ENCODE results near the gene PPP4R1.
"Not testable (repeated sequence)": the region's sequence is repeated elsewhere in the genome, so short reads cannot be mapped to it uniquely, and the experiment has no call there.

The PPP4R1 gene

DNA sequence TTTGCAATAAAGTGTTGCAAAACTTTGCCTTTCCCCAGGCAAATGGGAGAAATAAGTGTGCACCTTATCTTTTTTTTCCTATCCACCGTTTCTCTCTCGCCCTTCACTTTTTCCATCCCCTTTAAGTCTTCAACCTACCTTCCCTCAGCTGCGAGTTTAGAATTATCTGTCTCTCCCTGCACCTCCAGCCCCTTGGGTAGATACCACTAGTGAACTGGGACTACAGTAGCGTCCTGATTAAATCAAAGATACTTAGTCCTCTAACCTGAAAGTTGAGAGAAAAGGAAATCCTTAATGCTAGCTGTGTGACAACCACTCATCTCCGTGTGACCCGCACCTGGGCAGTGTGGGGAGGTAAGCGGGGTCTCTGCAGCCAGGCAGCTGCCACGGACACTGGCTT is 16.1 kb upstream of the PPP4R1 start:
- no peak for DNase-seq (ENCODE audit: low read depth)

DNA sequence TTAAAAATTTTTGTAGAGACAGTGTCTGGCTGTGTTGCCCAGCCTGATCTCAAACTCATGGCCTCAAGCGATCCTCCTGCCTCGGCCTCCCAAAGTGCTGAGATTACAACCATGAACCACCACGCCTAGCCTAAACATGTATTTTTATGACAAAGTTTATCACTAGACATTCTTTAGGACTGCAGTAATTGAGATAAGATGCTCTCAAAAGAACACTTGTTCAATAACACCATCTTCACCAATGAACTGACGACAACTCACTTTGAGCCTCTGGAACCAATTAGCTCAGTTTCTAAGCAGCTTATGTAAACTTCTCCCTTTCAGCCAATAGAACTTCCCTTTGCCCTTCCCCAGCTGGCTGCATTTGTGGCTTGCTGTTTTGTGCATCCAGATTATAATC is 15.3 kb upstream of the PPP4R1 start:
- no peak for DNase-seq (ENCODE audit: low read depth)

DNA sequence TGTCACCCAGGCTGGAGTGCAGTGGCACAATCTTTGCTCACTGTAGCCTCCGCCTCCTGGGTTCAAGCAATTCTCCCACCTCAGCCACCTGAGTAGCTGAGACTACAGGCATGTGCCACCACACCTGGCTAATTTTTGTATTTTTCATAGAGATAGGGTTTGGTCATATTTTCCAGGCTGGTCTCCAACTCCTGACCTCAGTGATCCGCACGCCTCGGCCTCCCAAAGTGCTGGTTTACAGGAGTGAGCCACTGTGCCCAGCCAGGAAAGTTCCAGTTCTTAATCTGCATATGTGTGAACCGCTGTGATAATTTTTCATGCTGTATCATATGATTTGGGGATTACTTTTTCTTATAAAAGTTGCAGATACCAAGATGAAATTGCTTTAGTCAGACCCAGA is 14.6 kb upstream of the PPP4R1 start:
- DNase-seq (ENCODE audit: low read depth): no peak

DNA sequence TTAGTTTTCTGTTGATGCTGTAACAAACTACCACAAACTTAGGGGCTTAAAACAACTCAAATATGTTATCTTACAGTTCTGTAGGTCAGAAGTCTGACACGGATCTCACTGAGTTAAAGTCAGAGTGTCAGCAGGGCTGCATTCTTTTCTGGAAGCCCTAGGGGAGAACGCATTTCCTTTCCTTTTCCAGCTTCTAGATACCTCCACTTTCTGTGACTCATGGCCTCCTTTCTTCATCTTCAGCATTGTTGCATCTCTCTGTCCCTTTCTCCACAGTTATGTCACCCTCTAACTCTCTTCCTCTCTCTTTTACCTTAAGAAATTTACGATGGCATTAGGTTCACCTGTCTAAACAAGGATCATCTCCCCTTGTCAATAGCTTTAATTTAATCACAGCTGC is 13.3 kb upstream of the PPP4R1 start:
- no peak for DNase-seq (ENCODE audit: low read depth)

DNA sequence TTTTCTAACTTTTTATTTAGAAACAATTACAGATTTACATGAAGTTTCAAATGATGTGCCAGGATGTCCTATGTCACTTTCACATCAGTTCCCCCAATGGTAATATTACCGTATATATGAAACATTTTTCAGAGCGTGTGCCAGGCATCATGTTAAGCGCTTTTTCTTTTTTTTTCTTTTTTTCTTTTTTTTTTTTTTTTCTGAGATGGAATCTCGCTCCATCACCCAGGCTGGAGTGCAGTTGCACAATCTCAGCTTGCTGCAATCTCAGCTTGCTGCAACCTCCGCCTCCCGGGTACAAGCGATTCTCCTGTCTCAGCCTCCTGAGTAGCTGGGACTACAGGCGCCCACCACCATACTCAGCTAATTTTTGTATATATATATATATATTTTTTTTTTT is 5.6 kb upstream of the PPP4R1 start:
- DNase-seq (ENCODE audit: low read depth): no peak

DNA sequence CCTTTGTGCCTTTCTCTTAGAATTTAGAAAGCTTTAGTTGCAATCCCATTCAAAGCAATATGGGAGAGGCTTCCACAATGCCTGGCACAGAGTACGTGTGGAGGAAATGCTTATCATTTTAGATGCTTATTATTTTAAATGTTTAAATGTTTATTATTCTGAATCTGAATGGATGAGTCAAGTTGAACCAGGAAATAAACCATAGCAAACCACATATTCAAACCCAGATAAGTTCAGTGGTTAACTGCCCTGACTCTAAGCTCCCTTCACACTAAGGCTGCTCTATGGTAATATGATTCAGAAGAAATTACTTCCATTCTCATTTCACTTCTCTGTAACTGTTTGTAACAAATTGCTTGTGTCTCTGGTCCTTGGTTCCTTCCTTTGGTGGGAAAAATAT is 5.2 kb upstream of the PPP4R1 start:
- no peak for DNase-seq (ENCODE audit: low read depth)

DNA sequence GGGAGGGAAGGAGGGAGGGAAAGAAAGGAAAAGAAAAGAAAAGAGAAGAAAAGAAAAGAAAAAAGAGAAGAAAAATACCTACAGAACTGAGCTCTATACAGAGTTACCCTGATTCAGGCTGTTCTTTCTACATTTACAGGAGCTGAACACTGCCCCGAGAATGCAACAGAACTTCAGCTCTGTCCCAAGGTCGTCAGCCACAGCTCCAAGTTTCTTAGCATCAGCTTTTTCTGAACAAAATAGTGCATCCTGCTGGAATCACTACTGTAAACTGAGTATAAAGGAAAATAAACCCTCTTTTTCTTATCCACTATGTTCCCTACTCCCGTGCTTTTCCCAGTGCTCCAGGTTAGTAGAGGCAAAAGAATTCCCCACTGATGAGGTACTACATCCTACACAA is 4.7 kb upstream of the PPP4R1 start:
- DNase-seq (ENCODE audit: low read depth): no peak

DNA sequence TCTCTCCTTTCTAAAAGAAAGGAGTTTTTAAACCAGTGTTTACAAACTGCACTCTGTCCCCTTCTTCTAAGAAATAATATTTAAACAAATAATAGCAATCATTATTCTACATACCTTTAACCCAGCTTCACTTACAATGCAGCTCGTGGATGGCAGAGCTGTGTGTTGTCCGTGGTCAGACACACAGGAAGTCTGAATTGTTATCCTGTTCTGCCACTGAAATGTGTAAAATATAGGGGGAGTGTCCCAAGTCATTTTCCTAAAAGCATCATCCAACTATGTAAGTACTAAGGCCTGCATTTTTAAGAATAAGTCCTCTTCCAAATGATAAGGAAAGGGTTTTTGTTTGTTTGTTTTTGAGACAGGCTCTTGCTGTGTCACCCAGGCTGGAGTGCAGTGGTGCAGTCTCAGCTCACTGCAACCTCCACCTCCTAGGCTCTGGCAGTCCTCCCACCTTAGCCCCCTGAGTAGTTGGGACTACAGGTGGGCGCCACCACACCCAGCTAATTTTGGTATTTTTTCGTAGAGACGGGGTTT is 2.7 kb upstream of the PPP4R1 start:
- DNase-seq (ENCODE audit: low read depth): no peak

DNA sequence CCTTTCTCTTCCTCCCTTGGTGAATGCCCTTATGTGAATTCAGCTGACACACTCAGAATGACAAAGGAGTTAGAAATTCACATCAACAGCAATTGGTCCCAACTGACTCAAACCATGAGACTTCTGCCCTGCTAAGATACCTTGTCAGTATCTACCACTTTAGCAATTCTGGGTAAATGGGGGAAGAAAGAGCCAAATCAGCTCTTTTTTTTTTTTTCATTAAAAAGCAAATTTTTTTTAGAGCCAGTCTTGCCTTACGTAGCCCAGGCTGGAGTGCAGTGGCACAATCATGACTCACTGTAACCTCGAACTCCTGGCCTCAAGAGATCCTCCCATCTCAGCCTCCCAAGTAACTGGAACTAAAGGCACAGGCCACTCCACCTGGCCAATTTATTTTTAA is 1.7 kb upstream of the PPP4R1 start:
- DNase-seq (ENCODE audit: low read depth): no peak

DNA sequence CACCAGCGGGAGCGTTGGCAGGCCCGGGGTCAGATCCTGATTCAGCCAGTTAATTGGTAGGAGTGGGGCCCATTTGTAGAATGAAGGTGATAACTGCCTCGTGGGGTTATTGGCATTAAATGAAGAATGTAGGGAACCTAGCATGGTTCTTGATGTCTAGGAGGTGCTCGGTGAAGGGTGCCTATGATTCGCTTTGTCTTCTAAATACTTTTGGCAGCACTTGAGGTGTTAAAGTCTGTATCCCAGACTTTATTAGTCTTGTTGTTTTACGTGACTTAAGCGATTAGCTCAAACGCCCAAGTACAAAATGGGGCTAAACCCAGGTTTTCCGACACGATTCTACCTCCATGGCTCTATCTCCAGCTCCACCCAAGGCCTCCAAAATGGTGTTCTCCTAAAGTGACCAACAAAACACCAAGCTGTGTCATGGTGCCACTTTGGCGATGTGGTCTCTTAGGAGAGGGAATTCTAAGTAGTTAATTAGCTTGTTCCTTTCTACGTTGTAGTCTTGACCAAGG is 980 bp upstream of the PPP4R1 start:
- no peak for DNase-seq (ENCODE audit: low read depth)

DNA sequence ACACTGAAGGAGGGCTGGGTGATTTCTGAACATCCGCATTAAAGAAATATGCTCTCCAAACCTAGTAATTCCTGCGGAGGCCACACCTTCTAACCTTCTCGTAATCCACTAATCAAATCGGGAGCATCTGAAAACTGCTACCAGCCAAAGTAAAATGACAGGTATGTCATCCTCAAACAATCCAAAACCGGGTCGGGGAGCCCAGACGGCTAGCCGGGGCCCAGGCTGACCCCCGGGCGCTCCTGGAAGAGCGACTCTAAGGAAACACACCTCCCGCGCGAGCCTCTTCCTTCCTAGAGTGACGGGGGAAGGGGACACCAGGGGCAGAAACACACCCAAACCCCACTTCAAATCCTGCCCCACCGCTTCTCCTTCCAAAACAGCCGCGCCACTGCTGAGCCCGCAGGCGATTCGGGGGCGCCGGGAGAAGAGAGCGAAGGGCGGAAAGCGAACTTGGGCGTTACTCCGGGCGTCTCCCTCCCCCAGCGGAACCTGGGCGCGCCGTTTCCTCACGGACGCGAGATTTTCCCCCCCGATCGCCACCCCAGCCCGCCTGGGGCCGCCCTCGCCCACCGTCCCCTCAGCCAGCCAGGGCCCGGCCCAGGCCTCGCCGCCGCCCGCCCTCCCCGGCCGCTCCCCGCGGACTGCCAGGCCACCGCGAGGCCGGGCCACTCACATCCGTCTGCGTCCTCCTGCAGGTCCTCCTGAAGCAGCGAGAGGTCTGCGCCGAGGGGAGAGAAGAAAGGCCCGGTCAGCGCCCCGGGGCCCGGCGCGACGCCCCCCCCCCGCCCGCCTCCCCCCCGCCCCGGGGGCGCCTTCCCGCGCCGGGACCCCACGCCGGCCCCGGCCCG is 584 bp downstream of the PPP4R1 start:
- DNase-seq (ENCODE audit: low read depth): no peak

DNA sequence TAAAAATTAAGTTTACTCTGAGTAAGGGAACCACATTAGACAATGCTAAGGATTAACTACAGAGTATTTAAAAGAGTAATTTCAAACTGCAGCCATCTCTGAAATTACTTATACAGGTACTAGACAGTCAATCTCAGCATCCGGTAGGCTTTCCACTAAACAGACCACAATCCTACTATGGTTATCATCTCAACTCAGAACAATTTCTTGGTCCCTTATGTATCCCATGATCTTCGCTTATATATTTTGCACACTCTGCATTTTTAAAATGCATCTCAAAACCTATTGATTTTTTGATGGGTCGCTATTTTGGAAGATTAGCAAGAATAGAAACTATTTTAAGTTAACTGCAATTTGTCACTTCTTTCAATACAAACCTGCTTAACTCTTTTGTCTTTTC is 1.4 kb downstream of the PPP4R1 start:
- DNase-seq (ENCODE audit: low read depth): no peak

DNA sequence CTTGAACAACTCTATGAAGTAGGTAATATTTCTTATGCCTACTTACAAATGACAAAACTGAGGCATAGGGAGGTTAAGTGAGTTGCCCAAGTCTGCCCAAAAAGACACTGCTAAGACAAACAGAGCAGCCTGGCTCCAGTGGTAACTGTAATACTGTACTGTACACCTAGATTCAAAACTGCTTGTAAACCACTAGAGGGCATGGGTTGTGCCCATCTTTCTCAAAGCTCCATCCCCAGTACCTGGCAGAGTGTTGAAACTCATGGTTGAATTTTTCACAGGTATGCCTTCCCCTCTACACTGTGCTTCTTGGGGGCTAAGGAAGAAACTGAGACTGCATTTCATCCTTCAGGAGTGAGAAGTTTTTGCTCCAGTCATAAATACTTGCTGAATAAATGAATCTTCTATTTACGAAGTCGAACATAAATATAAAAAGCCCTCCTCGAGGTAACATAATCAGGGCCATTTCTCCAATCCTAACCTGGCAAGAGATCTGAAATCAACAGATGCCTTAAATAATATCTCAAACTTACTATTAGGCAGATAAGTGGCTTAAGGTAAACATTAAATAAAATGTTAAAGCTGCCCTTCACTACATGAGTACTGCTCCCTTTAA is 2.0 kb downstream of the PPP4R1 start:
- DNase-seq (ENCODE audit: low read depth): no peak

DNA sequence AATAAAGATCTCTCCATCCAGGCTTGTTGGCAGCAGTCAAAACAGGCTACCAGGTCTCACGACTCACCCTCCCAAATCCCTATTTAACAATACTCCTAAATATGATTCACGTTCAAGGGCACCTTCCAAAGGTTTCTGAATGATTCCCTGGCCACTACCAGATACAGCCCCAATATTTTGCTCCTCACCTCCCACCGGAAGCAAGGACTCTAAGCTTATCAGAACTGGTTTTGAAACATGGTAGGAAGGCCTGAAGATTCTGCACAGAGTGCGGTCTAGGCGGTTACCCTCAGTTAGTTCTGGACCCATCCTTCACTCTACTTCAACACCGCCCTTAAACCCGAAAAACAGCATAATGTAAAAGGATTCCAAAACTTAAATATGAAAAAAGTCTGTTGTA is 5.2 kb downstream of the PPP4R1 start:
- DNase-seq (ENCODE audit: low read depth): no peak

DNA sequence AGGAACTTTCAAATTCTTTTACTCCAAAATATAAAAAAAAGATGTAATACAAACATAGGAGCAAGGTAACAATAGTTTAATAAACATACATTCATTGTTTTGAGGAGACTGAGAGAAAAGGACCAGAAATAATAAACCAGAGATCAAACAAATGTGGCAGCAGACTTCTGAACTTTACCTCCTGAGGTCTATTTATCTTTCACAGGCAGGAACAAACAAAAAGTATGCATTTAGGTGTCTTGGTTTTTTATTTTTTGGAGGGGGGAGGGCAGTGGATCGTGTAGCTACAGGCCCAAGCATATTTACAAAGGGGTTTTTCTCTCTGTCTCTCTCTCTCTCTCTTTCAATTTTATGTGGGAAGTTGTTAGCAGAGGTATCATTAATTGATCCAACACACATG is 5.6 kb downstream of the PPP4R1 start:
- DNase-seq (ENCODE audit: low read depth): no peak

DNA sequence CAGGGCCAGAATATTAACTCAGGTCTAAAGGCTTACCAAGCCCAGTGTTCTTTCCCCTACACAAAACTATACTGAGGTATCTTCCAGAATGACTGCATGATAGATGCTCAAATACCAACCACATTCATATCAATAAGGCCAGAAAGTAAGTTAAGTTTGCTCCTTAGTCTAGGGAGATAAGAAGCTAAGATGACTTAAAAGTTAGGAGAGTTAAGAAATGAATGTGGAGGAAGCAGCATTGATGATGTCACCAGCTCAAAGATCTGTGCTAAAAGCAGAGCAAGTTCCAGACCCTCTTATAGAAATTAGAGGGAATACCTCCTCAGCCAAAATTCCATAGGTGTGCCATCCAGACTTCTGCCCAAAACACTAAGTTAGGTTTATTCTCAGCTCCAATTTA is 6.1 kb downstream of the PPP4R1 start:
- DNase-seq (ENCODE audit: low read depth): no peak

DNA sequence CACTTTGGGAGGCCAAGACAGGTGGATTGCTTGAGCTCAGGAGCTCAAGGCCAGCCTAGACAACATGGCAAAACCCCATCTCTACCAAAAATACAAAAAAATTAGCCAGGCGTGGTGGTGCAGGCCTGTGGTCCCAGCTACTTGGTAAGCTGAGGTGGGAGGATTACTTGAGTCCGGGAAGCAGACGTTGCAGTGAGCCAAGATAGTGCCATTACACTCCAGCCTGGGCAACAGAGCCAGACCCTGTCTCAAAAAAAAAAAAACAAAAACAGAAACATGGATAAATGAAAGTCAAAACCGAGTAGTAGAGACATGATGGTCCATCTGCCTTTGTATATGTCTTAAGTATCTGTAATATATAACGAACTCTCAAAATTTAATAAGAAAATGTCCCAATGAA is 7.2 kb downstream of the PPP4R1 start:
- DNase-seq (ENCODE audit: low read depth): not testable (repeated sequence)

DNA sequence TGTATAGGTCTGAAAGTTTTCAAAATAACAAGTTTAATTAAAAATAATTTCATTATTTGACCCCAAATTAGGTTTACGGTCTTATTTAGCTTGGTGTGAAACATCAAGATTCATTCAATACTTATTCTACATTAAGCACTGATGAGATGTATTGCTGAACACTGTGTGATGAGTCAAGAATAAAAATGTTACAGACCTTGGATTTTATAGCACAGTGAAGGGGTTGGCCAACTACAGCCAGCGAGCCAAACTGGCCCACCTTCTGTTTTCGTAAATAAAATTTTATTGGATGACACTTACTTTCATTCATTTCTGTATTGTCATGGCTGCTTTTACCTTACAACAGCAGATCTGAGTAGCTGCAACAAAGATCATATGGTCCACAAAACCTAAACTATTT is 8.3 kb downstream of the PPP4R1 start:
- DNase-seq (ENCODE audit: low read depth): no peak

DNA sequence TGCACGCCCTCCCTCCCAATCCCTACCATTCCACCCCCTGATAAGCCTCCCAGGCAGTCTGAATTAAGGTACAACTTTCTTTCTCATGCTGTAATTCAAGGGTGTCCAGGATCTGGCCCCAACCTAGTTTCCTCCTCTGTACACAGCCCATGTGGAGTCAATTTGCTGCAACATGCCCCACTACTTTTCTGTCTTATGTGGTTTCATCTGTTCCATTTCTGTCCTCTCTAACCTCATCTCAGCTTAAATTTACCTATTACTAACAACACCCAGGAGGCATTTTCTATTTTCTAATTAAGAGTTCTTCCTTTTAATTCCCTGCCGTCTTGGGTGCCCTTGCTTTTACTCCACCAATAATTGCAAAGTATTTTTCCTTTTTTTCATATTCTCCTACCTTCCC is 10.0 kb downstream of the PPP4R1 start:
- no peak for DNase-seq (ENCODE audit: low read depth)

DNA sequence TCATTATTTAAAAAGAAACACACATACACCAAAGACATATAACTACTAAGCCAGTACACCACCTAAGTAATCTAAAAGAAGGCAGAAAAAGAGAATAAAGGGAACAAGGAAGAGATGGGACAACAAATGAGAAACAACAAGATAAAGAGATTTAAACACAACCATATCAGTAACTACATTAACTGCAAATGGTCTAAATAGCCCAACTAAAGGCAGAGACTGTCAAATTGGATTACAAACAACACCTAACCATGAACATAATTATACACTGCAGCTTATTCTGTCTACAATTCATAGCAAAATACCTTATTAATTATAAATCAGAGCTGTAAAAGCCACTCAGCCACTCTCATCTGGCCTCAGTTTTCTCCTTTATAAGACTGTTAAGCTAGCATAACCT is 15.0 kb downstream of the PPP4R1 start:
- DNase-seq (ENCODE audit: low read depth): no peak

DNA sequence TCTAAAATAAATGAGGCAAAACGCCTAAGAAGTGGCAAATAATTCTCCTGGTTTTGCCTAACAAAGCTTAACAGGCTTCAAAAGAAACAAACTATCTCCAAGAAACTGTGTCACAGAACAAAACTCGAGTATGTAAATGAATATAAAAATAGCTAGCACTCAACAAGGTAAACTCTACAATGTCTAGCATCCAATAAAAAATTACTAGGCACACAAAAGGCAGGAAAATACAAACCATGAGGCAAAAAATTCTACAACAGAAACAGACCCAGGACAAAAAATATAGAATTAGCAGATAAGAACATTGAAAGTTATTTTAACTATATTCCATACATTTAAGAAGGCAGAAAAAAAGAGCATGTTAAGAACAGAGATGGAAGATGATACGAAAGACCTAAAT is 16.8 kb downstream of the PPP4R1 start:
- no peak for DNase-seq (ENCODE audit: low read depth)

DNA sequence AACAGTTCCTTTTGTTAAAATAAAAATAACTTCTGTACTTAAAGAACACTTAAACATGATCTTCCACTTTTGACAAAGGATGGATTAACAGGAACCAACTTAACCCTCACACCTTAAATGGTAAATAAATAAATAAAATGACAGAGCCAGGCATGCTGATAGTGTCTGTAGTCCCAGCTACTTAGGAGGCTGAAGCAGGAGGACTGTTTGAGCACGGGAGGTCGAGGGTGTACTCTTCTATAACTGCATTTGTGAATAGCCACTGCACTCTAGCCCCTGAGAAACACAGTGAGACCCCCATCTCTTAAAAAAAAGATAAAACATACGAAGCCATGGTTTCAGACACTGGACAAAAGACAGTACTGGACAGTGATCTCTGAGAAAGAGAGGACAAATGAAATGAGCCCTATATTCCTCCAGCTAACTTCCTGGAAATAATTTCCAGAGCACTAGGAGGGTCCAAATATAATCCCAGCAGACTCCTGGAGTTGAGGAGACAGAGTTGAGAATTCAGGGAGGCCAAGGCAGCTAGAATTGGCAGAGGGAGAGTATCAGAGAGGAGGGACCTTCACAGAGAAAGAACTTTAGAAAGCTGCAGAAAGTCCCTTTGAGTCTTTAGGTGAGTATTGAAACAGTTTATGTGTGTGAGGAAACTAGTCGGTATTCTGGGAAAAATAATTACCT is 17.4 kb downstream of the PPP4R1 start:
- no peak for DNase-seq (ENCODE audit: low read depth)

DNA sequence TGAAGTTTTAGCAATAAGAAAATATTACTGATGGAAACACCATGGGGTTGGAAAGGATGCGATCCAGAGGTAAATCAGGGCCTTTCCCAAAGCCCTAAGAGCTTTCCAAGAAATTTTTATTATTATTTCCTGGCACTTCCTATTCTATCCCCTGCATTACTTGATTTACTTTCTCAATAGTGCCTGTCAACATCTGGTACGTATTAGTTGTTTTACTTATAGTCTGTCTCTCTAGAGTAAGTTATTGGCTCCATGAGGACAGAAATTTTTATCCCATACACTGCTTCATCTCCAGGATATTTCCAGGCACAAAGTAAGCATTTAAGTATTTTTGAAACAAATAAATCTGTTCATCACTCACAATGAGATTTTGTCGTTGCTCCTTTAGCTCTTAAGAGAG is 18.1 kb downstream of the PPP4R1 start:
- no peak for DNase-seq (ENCODE audit: low read depth)
